Measurements from ENCODE around the gene C5.

DNA sequence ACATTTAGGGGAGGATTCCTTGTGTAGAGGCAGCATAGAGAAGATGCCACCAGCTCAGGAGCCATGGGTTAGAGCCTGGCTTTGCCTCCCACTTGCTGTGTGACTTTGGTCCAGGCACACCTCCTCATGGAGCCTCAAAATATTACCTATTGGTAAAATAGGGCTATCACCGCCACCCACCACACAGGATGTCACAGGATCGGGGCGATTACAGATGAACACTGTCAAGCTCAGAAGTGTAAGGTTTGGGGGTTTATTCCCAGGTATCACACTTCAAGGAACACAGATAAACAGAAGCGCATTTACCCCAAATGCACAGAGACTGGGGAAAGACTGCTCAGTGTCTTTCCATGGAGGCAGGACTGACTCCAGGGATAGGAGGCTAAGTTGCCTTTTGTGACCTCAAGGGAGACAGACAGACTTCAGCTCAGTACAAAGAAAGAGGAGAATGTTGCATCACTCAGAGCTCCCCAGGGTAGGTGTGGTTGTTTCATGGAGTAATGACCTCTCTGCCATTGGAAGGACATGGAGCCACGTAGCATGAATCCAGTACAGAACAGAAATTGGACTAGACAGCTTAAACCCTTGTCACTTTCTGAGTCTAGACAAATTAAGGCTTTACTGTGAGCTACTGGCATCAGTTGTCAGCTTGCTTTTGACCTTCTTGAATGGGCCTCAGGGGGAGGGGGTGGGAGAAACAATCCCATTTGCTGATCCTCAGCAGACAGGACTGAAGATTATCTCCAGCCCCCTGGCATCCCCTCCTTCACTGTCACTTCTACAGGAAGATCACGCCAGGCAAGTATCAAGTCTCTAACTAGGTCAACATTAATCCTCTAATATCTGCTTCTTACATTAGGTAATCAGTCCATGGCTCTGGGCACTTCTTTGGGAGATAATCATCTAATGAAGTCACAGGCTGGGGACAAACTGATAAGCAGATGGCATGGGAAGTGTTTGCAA, 130.0 kb downstream of the C5 start:
- TF ChIP-seq SP1 (IDR thresholded peaks at IDR 0.05) = no peak
- no peak for TF ChIP-seq FOXM1 (IDR thresholded peaks at IDR 0.05; ENCODE audit: borderline replicate concordance)
- TF ChIP-seq TARDBP (IDR thresholded peaks at IDR 0.05) = no peak
- no peak for TF ChIP-seq ZNF384 (IDR thresholded peaks at IDR 0.05)
- TF ChIP-seq BHLHE40 (IDR thresholded peaks at IDR 0.05; ENCODE audit: borderline replicate concordance) = no peak
- TF ChIP-seq ARNT (IDR thresholded peaks at IDR 0.05) = no peak
